ENCODE measurements around the gene ABCA1. TPM values are rescaled to one million over a fixed set of nuclear protein-coding genes. Genes with fewer than 3 reads are reported as not detected.

The ABCA1 gene
- total RNA-seq, 1 donor from 2014 or later: 33.4 TPM

DNA sequence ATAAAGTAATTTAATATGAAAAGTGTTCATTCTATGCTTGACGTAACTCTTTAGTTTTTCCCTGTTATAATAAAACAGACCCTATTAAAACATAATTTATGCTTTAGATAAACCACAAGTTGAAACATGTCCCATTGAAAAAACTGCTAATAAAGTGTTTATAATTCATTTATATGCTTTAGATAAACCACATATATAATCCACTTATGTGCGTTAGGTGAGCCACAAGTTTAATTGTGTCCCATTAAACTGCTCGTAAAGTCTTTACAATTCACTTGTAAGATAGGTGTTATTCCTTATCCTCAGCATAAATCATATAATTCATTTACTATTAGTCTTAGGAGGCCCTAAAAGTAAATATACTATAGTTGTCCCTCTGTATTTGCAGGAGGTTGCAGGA is 160.4 kb downstream of the ABCA1 start:
- DNase-seq (ENCODE audit: low spot score): no peak

GRCh38 chr9:104766025-104766424 is 161.9 kb downstream of the ABCA1 start:
- DNase-seq (ENCODE audit: low spot score): no peak

GRCh38 chr9:104765138-104765537 is 162.8 kb downstream of the ABCA1 start:
- DNase-seq (ENCODE audit: low spot score): no peak

- DNase-seq (ENCODE audit: low spot score): no peak
Measured at GRCh38 chr9:104758974-104759373, 169.0 kb downstream of the ABCA1 start.

- DNase-seq (ENCODE audit: low spot score): no peak
Measured at GRCh38 chr9:104750185-104750767, 177.7 kb downstream of the ABCA1 start.

DNA sequence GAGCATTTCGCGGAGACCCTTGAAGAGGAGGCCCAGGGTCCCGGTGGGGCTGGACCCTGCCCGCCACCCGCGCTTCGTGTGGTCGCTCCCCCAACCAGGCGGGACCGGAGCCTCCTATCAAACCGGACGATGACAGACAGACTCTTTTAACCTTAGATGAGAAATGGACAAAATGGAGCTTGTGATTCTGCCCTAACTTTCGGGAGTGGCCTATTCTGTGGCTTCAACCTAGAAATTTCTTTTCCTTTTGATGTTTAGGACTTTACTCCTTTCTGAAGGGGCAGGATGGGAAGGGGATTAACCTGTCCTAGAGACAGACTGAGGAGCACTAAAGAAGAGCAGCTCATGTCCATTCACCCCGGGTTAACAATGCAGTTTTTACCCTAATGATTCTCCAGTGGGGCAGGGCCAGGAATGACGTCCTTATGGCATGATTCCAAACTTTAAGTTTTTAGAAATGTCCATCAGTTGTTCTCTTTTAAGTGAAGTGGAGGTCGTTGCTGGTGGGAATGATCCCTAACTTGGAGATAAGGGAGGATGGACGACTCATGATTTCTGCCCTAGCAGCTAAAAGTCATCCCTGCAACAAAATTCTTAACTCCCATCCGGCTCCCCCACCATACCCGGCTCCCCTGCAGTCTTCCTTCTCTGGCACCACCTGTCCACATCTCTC is 179.5 kb downstream of the ABCA1 start:
- no peak for DNase-seq (ENCODE audit: low spot score)

GRCh38 chr9:104747565-104748358 is 180.2 kb downstream of the ABCA1 start, which contains the start of gene NIPSNAP3A:
Gene NIPSNAP3A, plus strand, starts transcription at chr9:104747683. Its CDS starts 110 bp downstream, at chr9:104747793.
- DNase-seq (ENCODE audit: low spot score): peak; percentile 91

GRCh38 chr9:104747245-104747564 is 180.8 kb downstream of the ABCA1 start:
- no peak for DNase-seq (ENCODE audit: low spot score)

- no peak for DNase-seq (ENCODE audit: low spot score)
Measured at GRCh38 chr9:104746798-104747197, 181.2 kb downstream of the ABCA1 start.

GRCh38 chr9:104746285-104746684 is 181.7 kb downstream of the ABCA1 start:
- DNase-seq (ENCODE audit: low spot score): no peak

DNA sequence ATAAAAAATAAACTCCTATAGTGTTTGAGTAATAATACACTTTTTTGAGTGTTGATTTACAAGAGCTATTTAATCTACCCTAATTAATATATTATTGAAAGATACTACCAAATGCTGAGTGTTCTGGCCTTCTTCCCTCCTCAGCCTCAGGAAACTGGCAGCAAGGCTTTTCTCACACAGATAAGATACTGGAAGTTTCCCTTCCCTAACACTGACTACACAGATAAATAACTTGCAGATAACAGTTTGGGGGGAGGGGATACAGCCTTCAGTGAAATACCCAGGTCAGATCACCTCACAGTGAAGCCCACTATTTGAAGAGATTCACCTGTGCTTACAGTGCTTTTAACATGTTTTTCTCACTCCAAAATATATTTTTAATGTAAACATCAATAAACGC is 182.1 kb downstream of the ABCA1 start:
- no peak for DNase-seq (ENCODE audit: low spot score)

DNA sequence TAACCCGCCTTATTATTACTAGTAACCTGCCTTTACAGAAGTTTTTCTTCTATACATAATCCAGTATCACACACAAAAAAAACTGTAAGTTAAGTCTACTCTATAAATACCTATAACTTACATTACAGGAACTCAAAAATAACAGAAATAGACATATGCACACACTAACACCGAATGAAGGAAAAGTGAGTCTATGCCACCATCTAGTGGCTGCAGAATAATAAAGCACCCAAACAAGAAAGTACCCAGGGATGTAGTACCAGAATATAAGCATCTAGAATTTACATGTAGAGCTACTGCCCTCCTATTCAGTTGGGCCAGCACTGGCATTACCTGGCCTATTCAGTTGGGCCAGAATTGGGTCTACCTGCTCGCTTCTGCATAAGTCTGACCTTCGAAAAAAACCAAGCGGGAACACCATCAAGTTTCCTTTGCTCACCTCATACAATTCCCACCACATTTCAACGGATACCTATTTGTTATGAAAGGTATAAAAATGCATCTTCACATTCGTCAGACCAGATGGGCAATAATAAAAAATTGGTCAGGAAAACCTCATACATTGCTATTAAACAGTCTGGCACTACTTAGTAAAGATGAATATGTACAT is 184.5 kb downstream of the ABCA1 start:
- DNase-seq (ENCODE audit: low spot score): no peak

DNA sequence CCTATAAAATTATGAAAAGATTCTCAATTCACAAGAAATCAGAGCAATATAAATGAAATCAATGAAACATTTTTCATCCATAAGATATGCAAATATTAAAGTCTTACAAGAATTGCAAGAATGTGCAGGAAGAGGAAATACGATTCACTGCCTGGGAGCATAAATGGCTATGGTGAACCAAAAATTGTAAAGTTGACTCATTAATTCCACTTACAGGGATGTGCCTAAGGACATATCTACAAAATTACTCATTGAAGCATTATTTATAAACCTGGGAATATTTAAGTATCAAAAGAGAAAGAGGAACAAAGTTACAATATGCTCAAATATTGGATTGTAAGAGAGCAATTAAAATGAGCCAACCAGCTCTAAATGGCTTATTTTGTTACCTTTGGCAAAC is 187.3 kb downstream of the ABCA1 start:
- DNase-seq (ENCODE audit: low spot score): no peak

DNA sequence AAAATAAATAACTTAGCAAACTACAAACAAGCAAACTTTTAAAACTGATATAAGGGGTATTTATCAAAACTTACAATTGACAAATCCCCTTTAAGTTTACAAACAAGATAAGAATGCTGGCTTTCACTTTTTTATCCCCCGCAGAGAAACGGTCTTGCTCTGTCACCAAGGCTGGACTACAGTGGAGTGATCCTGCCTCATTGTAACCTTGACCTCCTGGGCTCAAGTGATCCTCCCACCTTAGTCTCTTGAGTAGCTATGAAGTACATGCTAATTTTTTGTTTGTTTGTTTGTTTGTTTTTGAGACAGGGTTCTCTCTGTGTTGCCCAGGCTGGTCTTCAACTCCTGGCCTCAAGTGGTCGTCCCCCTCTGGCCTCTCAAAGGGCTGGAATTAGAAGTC is 189.5 kb downstream of the ABCA1 start:
- no peak for DNase-seq (ENCODE audit: low spot score)

Other genes starting within 250 kb of the ABCA1 start
- not detected for gene OR13D1, start 233.6 kb downstream of the ABCA1 start, total RNA-seq
- gene NIPSNAP3A, start 180.5 kb downstream of the ABCA1 start, total RNA-seq: 29.9 TPM
- 4.1 TPM for gene NIPSNAP3B, start 164.0 kb downstream of the ABCA1 start, total RNA-seq